Measurements from ENCODE around the gene KCP.

KCP gene

GRCh38 chr7:128827971-128828711 is 82.4 kb downstream of the KCP start:
- TF ChIP-seq RAD21 (IDR thresholded peaks at IDR 0.05; ENCODE audit: low read depth) = no peak
- no peak for TF ChIP-seq TEAD4 (IDR thresholded peaks at IDR 0.05)
- no peak for TF ChIP-seq YY1 (IDR thresholded peaks at IDR 0.05; ENCODE audit: low read depth)
- no peak for TF ChIP-seq TAF1 (IDR thresholded peaks at IDR 0.05; ENCODE audit: low read depth)
- TF ChIP-seq REST (IDR thresholded peaks at IDR 0.05; ENCODE audit: low read depth) = no peak
- TF ChIP-seq, protein P1, sequence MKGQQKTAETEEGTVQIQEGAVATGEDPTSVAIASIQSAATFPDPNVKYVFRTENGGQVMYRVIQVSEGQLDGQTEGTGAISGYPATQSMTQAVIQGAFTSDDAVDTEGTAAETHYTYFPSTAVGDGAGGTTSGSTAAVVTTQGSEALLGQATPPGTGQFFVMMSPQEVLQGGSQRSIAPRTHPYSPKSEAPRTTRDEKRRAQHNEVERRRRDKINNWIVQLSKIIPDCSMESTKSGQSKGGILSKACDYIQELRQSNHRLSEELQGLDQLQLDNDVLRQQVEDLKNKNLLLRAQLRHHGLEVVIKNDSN (IDR thresholded peaks at IDR 0.05) = no peak
- no peak for TF ChIP-seq CEBPB (IDR thresholded peaks at IDR 0.05)
- TF ChIP-seq TCF12 (IDR thresholded peaks at IDR 0.05; ENCODE audit: low read depth) = no peak
- TF ChIP-seq, protein P2, sequence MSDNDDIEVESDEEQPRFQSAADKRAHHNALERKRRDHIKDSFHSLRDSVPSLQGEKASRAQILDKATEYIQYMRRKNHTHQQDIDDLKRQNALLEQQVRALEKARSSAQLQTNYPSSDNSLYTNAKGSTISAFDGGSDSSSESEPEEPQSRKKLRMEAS (IDR thresholded peaks at IDR 0.05) = no peak
- no peak for TF ChIP-seq CREB1 (IDR thresholded peaks at IDR 0.05; ENCODE audit: low read depth)
- no peak for TF ChIP-seq EGR1 (IDR thresholded peaks at IDR 0.05)

GRCh38 chr7:128827248-128827958 is 83.1 kb downstream of the KCP start:
- no peak for TF ChIP-seq NFIC (IDR thresholded peaks at IDR 0.05)
- no peak for TF ChIP-seq TEAD4 (IDR thresholded peaks at IDR 0.05)
- TF ChIP-seq, protein P2 (IDR thresholded peaks at IDR 0.05) = no peak
- no peak for TF ChIP-seq FOXM1 (IDR thresholded peaks at IDR 0.05; ENCODE audit: borderline replicate concordance, low read depth)
- no peak for TF ChIP-seq TAF1 (IDR thresholded peaks at IDR 0.05; ENCODE audit: low read depth)
- TF ChIP-seq EGR1 (IDR thresholded peaks at IDR 0.05) = no peak
- TF ChIP-seq TCF12 (IDR thresholded peaks at IDR 0.05; ENCODE audit: low read depth) = no peak
- TF ChIP-seq, protein P1 (IDR thresholded peaks at IDR 0.05) = no peak
- no peak for TF ChIP-seq RAD21 (IDR thresholded peaks at IDR 0.05; ENCODE audit: low read depth)
- TF ChIP-seq YY1 (IDR thresholded peaks at IDR 0.05; ENCODE audit: low read depth) = no peak
- no peak for TF ChIP-seq CEBPB (IDR thresholded peaks at IDR 0.05)
- TF ChIP-seq REST (IDR thresholded peaks at IDR 0.05; ENCODE audit: low read depth) = no peak
- TF ChIP-seq CREB1 (IDR thresholded peaks at IDR 0.05; ENCODE audit: low read depth) = no peak
- no peak for TF ChIP-seq ZBTB7A (IDR thresholded peaks at IDR 0.05; ENCODE audit: low read depth)
- TF ChIP-seq EP300 (IDR thresholded peaks at IDR 0.05; ENCODE audit: borderline replicate concordance) = no peak

- TF ChIP-seq ZBTB7A (IDR thresholded peaks at IDR 0.05; ENCODE audit: low read depth) = no peak
- no peak for TF ChIP-seq CREB1 (IDR thresholded peaks at IDR 0.05; ENCODE audit: low read depth)
- TF ChIP-seq, protein P1 (IDR thresholded peaks at IDR 0.05) = no peak
- TF ChIP-seq TCF12 (IDR thresholded peaks at IDR 0.05; ENCODE audit: low read depth) = no peak
- no peak for TF ChIP-seq RAD21 (IDR thresholded peaks at IDR 0.05; ENCODE audit: low read depth)
- TF ChIP-seq REST (IDR thresholded peaks at IDR 0.05; ENCODE audit: low read depth) = no peak
- TF ChIP-seq EP300 (IDR thresholded peaks at IDR 0.05; ENCODE audit: borderline replicate concordance) = no peak
- TF ChIP-seq, protein P2 (IDR thresholded peaks at IDR 0.05) = no peak
- no peak for TF ChIP-seq CEBPB (IDR thresholded peaks at IDR 0.05)
Measured at GRCh38 chr7:128826916-128827247, 83.6 kb downstream of the KCP start.
